HepG2 (cell line): ENCODE measurements around the gene ERCC6.

Experiments used
- CBX1 ChIP-seq: IDR thresholded peaks from one replicate; pipeline ENCODE4 v1.6.1; 2016; ENCODE audit warnings: antibody characterized with exemption, low read depth
- E2F1 ChIP-seq: sonication (generic); formaldehyde crosslinking; IDR thresholded peaks from 2 replicates; pipeline ENCODE4 v1.5.0; 2020; ENCODE audit warnings: missing genetic modification reagents
- ETS1 ChIP-seq: sonication (generic); formaldehyde crosslinking; IDR thresholded peaks from 2 replicates; pipeline ENCODE4 v1.4.0; 2020; ENCODE audit warnings: missing genetic modification reagents
- GTF3A ChIP-seq: sonication (generic); formaldehyde crosslinking; conservative IDR thresholded peaks from 2 replicates; pipeline ENCODE4 v1.4.0; 2020; ENCODE audit warnings: mild to moderate bottlenecking, missing genetic modification reagents
- HIVEP1 ChIP-seq: sonication (generic); formaldehyde crosslinking; IDR thresholded peaks from 2 replicates; pipeline ENCODE4 v1.4.0; 2020; ENCODE audit warnings: mild to moderate bottlenecking, missing genetic modification reagents
- KAT2B ChIP-seq: fragments of 150-350 bp; IDR thresholded peaks from 2 replicates; pipeline ENCODE4 v1.6.1; 2014; ENCODE audit warnings: low read depth, low read length, borderline replicate concordance
- MAFK ChIP-seq, 2 experiments: IDR thresholded peaks in 1 of 2; conservative IDR thresholded peaks in 1 of 2; 2 replicates each; pipeline ENCODE4 v1.6.1; 2011; ENCODE audit warnings: improper control_type of control experiment in 2 of 2, low read length in 2 of 2
- NR2F6 ChIP-seq, 2 experiments: IDR thresholded peaks; 2 replicates each; pipeline ENCODE4 v1.6.1; 2016; ENCODE audit warnings: antibody characterized with exemption in 1 of 2, mild to moderate bottlenecking in 1 of 2
- SMAD1 ChIP-seq: sonication (generic); formaldehyde crosslinking; IDR thresholded peaks from 2 replicates; pipeline ENCODE4 v1.4.0; 2020; ENCODE audit warnings: missing genetic modification reagents, low read depth, mild to moderate bottlenecking, borderline replicate concordance
- ZFP1 ChIP-seq: IDR thresholded peaks from 2 replicates; pipeline ENCODE4 v1.6.1; 2016
- ZSCAN5A ChIP-seq: sonication (generic); formaldehyde crosslinking; IDR thresholded peaks from 2 replicates; pipeline ENCODE4 v1.8.0; 2022; ENCODE audit warnings: mild to moderate bottlenecking, missing genetic modification reagents, borderline replicate concordance

GRCh38 chr10:49528977-49529506, 9.9 kb downstream of the ERCC6 start:
- TF ChIP-seq SMAD1 (CRISPR knock-in tag) (no peak), ZFP1 (CRISPR knock-in tag) (no peak), E2F1 (CRISPR knock-in tag) (no peak), MAFK (conservative IDR thresholded peaks at IDR 0.05 in 1 of 2, IDR thresholded peaks at IDR 0.05 in 1 of 2; ENCODE audit: low read length in 2 of 2) (no peak), GTF3A (CRISPR knock-in tag) (no peak), ZSCAN5A (CRISPR knock-in tag) (no peak), CBX1 (no peak), HIVEP1 (no peak), ETS1 (CRISPR knock-in tag) (no peak), KAT2B (no peak), NR2F6 (IDR thresholded peaks at IDR 0.05) (no peak), NR2F6 (CRISPR knock-in tag; IDR thresholded peaks at IDR 0.05) (no peak)
